Activated CD4-positive, alpha-beta T cell treated with anti-CD3 and anti-CD28 coated beads for 24 hours (primary cell): ENCODE results near the gene WARS2.
"Not testable (repeated sequence)": the region's sequence is repeated elsewhere in the genome, so short reads cannot be mapped to it uniquely, and the experiment has no call there.

ENCODE experiments used
- DNase-seq, 2 donors: peaks; one replicate each; pipeline ENCODE4 v3.0.0-alpha.2; 2020; ENCODE audit warnings: low read depth in 2 of 2

Gene WARS2

DNA sequence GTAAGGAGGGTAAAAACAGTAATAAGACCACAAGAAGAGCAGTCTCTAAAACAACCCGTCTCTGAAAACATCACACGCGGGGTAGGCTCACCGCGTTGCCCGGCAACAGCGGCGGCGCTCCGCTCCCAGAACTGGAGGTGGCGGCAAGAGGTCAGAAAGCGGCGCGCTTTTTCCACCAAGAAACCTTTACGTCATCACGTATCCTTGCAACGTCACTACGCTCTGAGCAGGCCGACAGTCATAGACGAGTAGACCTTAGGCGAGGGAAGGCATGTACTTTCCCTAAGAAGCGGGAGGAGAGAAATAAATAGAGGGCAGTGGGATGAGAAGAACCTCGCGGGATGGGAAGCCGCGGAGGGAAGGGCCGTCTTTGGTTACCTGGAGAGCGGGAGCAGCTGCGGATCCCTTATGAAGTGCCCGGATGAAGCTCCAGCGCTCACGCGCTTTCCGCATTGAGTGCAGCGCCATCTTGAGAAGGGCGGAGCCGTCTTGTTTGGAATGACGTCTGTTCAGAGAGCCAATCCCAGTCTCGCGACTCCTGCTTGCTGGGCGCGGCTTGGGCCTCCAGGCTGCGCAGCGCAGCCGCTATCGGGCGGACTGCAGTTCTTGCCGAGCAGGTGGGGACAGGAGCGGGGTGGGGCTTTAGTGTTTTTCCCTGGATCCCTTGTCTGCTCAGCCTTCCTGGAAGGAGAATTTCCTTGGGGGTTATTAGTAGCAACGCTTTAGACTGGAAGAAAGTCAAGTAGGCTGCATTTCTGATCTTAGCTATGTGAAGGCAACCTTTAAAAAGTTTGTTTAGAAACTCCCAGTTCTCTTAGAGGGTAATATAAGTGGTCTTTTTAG, at the start of gene WARS2:
WARS2 (minus strand) TSS at position 477 of the 843 bp plus-strand sequence; CDS start at position 468, 9 bp downstream.
- DNase-seq = peak; percentile 78 to 88

DNA sequence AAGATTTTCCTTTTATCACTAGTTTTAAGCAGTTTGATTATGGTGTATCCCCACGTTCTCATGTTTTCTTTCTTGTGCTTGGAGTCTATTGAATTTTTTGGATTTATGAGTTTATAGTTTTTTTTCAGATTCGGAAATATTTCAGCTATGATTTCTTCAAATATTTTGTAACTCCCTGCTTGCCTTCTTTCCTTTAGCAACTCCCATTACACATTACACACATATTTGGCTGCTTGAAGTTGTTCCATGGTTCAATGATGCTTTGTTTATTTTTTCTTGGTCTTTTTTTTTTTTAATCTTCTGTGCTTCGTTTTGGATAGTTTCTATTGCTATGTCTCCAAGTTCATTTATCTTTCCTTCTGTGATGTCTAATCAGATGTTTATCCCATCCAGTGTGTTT, 48.5 kb upstream of the WARS2 start:
- DNase-seq = no peak

DNA sequence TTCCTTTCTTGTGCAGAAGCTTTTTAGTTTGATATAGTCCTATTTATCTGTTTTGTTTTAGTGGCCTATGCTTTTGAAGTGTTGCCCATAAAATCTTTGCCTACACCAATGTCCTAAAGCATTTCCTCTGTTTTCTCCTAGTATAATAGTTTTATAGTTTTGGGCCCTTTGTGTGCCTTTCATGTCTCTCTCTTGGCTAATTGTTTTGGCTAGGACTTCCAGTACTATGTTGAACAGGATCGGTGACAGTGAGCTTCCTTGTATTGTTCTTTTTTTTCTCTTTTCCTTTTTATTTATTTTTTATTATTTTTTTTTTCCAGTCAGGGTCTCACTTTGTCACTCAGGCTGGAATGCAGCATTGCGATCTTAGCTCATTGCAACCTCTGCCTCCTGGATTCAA, 47.0 kb upstream of the WARS2 start:
- no peak for DNase-seq

DNA sequence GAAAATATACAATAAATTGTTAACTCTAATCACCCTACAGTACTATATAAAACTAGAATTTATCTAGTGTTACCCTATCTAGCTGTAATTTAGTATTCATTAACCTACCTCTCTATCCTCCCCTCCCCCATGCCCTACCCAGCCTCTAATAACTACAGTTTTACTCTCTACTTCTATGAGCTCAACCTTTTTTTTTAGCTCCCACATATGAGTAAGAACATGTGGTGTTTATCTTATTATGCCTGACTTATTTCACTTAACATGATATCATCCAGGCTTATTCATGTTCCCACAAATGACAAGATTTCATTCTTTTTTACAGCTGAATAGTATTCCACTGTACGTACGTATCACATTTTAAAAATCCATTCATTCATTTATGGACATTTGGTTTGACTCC, 46.0 kb upstream of the WARS2 start:
- no peak for DNase-seq

DNA sequence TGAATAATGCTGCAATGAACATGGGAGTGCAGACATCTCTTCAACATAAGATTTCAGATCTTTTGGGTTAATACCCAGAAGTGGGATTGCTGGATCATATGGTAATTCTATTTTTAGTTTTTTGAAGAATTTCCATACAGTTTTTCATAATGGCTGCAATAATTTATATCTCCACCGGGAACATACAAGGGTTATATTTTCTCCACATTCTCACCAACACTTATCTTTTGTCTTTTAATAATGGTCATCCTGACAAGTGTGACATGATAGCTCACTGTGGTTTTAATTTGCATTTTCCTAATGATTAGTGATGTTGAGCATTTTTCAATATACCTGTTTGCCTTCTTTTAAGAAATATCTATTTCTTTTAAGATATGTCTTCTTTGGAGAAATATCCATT, 44.5 kb upstream of the WARS2 start:
- no peak for DNase-seq

DNA sequence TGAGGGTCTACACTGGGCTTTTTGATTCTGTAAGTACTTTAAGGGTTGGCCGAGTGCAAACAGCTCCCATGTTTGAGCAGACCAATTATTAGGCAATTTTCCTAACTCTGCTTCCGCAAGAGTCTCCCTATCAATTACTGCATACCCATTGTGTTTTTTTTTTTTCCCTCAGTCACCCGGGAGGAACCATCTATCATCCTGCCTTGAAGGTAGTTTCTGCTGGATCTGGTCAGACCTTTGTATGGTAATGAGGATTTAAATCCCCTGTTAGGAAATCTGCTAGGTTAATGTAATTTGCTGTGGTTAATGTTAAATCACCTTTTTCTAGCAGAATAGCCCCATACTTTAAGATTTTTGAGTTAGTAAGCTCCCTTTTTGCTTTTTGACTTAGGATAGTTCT, 40.8 kb upstream of the WARS2 start:
- no peak for DNase-seq

DNA sequence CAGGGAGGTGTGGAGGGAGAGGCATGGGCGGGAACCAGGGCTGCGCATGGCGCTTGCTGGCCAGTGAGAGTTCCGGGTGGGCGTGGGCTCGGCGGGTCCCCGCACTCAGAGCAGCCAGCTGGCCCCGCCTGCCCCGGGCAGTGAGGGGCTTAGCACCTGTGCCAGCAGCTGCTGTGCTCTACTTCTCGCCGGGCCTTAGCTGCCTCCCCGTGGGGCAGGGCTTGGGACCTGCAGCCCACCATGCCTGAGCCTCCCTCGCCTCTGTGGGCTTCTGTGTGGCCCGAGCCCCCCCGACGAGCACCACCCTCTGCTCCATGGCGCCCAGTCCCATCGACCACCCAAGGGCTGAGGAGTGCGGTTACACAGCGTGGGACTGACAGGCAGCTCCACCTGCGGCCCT, 38.6 kb upstream of the WARS2 start:
- DNase-seq = no peak

DNA sequence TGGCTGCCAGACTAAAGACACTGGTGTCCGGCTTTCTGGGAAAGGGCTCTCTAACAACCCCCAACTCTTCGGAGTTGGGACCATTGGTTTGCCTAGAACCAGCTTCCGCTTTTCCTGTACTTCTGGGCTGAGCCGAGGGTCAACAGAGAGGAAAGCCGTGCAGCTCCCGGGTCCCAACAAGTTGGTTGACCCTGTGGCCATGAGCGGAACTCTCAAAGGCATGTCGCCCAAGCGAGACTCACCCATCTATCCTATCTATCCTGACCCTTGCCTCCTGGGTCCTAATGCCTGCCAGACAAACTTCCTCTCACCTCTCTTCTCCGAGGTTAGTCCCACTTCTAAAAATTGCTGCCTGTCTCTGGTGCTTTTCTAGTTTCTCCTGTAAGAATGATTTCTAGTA, 32.5 kb upstream of the WARS2 start:
- not testable (repeated sequence) for DNase-seq

DNA sequence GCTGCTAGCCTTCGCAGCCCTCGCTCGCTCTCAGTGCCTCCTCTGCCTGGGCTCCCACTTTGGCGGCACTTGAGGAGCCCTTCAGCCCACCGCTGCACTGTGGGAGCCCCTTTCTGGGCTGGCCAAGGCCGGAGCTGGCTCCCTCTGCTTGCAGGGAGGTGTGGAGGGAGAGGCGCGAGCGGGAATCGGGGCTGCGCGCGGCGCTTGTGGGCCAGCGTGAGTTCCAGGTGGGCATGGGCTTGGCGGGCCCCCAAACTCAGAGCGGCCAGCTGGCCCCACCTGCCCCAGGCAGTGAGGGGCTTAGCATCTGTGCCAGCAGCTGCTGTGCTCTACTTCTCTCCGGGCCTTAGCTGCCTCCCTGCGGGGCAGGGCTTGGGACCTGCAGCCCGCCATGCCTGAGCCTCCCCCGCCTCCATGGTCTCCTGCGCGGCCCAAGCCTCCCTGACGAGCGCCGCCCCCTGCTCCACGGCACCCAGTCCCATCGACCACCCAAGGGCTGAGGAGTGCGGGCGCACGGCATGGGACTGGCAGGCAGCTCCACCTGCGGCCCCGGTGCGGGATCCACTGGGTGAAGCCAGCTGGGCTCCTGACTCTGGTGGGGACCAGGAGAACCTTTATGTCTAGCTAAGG, 31.0 kb upstream of the WARS2 start:
- not testable (repeated sequence) for DNase-seq

DNA sequence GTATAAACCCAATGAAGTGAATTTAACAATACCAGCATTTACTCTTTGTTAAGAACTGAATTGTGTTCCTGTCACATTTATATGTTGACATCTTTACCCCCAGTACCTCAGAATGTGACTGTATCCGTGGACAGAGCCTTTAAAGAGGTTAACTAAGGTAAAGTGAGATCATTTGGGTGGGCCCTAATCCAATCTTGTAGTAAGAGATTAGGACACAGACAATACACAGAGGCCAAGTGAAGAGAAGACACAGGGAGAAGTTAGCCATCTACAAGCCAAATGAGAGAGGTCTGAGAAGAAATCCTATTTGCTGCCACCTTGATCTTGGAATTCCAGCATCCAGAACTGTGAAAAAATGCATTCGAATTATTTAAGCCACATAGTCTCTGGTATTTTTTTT, 22.9 kb upstream of the WARS2 start:
- DNase-seq = no peak

DNA sequence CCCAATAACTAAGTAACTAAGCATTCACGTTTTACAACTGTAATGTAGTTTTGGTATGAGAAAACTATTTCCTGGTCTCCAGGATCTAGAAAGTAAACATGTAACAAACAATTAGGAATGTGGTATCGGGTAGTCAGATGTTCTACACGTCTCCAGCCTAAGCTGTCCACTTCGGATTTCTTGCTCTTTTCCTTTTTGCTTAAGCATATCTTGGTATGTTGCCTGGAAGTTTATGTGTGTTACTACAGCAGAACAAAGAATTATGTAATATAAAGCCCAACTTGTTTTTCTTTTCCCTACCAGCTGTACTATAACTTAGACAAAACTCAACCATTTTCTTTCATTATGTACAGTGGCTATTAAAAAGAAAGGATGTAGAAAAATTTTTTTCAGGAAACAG, 20.4 kb upstream of the WARS2 start:
- DNase-seq = no peak

DNA sequence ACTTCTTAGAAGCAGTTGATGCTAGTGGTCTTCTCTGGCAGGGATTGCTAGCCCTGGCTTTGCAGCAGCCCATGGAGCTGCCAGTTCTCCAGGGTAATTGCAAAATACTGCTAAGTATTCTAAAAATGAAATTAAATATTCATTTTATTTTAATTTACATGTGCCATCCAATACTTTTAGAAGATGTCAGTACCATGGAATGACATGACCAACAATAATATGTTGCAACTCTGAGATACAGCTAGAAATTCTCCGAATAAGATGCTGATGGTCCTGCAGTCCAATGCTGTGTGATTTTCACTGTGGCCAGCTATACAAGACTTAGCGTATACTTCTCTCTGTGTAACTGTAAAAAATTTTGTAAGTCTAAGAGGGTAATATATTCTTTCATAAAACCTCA, 20.0 kb upstream of the WARS2 start:
- no peak for DNase-seq

DNA sequence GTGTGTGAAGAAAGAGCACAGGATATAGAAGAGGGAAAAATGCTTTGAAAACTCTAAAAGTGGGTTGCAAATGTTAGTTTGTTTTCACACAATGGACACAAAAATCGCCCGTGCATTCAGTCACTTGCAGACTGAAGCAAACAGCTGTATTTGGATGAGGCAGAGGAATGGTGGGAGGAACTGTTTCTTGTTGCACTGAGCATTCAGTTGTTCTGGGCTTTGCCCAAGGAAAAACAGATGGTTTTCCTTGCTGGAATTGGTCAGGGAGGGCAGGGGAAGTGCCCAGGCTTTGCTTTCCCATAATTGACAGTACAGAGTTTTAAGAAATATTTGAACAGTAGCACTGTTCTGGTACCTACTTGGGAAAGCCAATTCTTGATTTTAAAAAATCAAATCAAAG, 19.5 kb upstream of the WARS2 start:
- no peak for DNase-seq

DNA sequence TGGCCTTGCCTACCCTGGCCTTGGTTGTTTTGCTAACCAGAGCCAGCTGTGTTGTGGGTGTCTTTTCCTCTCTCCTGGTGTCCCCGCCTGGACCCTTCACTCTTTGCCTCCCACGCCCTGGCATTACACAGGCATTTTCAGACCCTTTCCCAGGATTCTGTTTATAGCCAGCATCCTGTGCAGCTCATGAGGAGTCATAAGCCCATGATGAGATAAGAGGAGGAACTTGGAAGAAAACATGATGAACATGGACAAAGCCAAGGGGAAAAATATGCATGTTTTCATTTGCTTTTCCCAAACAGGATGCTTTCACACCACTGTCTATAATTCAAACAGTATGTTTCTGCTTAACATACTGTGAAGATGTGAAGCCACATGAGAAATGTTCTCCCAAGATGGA, 18.7 kb upstream of the WARS2 start:
- no peak for DNase-seq

DNA sequence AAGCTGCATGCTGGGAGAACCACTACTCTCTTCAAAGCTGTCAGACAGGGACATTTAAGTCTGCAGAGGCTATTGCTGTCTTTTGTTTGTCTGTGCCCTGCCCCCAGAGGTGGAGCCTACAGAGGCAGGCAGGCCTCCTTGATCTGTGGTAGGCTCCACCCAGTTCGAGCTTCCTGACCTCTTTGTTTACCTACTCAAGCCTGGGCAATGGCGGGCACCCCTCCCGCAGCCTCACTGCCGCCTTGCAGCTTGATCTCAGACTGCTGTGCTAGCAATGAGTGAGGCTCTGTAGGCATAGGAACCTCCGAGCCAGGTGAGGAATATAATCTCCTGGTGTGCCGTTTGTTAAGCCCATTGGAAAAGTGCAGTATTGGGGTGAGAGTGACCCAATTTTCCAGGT, 16.3 kb upstream of the WARS2 start:
- not testable (repeated sequence) for DNase-seq

DNA sequence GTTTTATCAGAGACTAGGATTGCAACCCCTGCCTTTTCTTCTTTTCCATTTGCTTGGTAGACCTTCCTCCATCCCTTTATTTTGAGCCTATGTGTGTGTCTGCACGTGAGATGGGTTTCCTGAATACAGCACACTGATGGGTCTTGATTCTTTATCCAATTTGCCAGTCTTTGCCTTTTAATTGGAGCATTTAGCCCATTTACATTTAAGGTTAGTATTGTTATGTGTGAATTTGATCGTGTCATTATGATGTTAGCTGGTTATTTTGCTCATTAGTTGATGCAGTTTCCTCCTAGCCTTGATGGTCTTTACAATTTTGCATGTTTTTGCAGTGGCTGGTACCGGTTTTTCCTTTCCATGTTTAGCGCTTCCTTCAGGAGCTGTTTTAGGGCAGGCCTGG, 14.6 kb upstream of the WARS2 start:
- DNase-seq = not testable (repeated sequence)

DNA sequence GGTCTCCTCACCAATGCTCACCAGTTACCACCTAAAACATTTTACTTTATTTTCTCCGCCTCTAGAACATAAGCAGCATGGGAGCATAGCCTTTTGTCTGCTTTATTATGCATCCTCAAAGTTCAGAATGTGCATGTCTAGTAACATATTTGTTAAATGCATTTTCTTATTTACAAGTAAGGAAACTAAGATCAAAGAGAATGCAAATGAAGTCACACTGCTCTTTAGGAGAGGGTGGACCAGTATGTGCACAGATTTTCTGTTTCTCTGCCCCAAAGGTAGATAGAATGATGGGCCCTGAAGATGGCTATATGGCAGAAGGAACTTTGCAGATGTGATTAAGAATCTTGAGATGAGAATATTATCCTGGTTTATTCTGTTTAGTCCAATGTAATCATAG, 9.7 kb upstream of the WARS2 start:
- no peak for DNase-seq

DNA sequence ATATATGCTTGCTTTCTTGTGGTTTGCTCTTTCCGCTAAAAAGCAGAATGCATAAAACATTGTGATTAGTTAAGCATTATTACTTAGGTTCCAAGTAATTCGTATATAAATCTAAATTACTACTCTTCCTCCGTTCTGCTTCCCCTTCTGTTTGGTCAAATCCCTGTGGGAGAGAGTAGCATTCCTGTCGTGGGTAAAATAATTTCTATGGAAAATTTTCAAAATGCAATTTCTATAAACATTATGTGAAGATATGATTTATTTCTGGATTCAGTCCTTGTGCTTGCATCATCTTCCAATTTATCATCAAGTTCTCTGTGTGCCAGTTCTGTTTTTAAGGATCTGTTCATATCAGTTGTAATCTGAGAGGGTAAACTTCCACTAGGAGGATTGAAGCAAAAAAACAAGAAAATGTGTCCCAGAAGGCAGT, 7.2 kb upstream of the WARS2 start:
- no peak for DNase-seq

DNA sequence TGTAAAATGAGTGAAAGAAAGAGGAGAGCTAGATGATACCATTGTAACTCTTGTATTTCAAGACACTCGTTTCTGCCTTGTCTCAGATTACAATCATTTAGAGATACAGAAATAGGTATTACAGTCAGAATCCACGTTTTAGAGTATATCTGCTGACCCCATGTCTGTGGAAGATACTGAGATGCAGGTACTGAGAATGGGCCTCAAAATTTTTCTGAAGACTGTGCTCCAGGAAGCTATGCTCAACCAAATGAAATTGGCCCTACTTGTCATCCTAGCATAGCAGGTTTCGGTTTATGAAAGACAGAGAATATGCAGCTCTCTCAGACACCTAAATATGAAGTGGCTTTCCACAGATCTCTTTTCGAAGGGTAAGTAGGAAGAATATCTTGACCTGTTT, 6.0 kb upstream of the WARS2 start:
- DNase-seq = no peak

DNA sequence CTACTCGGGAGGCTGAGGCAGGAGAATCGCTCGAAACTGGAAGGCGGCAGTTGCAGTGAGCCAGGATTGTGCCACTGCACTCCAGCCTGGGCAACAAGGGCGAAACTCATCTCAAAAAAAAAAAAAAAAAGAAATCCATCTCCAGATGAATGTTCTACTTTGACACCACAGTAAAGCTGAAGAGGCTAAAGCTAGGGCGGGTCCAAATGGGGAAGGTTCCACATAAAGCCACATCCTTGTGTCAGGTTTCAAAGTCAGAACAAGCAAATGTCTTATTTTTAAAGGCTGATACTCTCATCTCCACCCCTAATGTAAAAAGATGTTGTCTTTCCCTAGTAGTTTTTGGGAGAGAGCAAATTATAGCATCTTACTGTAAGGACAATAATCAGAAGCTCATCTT, 4.4 kb upstream of the WARS2 start:
- DNase-seq = no peak

DNA sequence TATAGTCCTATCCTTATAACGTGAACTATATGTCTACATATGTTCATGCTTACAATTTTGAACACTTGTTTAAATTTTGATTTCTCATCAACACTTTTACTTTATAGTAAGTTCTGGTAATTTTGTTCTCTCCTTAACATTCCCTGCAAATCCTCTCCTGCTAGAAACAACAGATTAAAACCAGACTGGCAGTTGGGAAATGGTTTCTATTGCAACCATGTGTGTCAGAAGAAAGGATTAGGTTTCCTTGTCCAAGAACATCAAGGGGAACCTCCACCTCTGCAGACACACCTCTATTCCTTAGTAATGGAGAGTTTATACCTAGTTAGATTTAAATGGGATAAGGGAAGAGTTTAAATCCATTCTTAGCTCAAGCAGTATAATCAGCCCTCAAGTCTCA, 3.3 kb upstream of the WARS2 start:
- DNase-seq = no peak

DNA sequence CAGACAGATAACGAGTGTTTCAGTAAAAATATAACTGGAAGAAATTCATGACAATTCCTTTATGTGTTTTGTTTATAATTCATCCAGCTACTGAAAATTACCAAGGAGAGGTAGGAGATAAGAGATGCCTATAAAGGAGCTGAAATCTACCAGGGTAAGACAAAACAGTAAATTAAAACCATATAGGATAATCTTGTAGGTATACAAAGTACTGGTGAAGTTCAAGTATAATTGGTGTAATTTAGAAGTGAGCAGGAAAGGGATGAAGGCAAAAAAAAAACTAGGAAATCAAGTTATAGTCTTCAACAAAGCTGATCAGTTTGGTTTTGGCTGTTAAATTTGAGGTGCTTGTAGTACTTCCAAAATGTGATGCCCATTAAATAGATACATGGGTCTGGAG, 1.2 kb upstream of the WARS2 start:
- no peak for DNase-seq

DNA sequence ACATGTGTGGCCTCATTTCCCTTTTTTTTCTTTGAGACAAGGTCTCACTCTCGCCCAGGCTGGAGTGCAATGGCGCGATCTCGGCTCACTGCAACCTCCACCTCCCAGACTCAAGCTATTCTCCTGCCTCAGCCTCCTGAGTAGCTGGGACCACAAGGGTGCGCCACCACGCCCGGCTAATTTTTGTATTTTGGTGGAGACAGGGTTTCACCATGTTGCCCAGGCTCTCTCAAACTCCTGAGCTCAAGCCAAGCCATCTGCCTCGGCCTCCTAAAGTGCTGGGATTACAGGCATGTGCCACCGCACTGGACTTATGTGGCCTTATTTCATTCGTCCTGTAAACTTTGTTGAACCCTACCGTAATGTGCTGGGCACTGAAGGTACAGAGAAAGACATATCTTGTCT, 569 bp upstream of the WARS2 start:
- peak; percentile 24 to 38 for DNase-seq

DNA sequence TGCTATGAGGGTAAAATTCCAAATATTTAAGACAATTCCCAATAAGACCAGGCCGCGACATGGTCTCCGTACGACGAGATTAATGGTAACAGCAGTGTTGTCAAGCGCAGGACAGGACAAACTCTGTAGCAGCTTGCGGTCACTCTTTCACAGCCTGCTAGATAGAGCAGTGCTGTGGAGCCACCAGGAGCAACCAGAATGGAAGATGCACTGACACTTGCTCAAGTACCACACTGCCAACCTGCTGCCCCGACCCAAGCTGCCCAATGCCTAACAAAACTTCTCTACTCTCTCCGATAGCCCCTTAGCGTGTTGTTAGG, 636 bp downstream of the WARS2 start:
- peak in 1 of 2 donors; percentile 2 for DNase-seq
